ENCODE results near the gene ZFAND6.

The ZFAND6 gene

DNA sequence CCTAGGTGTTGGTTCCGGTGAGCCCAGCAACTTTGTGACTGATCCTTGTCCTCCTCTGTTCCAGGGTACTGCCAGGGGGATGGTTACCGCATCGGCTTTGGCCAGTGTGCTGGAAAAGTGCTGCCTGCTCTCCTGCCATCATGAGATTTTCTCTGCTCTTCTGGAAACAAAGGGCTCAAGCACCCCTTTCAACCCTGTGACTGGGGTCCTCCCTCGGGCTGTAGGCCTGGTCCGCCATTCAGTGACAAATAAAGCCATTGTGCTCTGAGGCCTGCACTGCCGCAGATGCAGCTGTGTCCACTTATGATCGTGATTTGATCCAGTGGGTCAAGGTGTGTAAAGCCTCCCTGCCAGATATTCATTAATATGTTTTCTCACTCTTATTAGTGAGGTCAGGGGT is 126.6 kb downstream of the ZFAND6 start:
- DNase-seq (ENCODE audit: extremely low read depth in 1 of 2, low read depth in 1 of 2): no peak

DNA sequence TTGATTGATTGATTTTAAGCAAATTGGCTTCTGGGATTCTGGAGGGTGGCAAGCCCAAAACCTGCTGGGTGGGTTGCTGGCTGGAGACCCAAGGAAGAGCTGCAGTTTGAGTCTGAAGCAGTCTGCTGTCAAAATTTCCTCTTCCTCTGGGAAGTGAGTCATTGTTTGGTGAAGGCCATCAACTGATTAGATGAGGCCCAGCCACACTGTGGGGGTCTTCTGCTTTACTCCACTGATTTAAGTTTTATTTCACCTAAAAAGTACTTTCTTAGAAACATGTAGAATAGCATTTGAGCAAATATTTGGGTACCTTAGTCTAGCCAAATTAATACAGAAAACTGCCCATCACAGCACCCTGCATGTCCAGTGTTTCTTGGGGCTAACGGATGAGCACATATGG is 127.1 kb downstream of the ZFAND6 start:
- no peak for DNase-seq (ENCODE audit: extremely low read depth in 1 of 2, low read depth in 1 of 2)

All from activated CD8-positive, alpha-beta memory T cell treated with anti-CD3 and anti-CD28 coated beads for 1 hour (primary cell).